OCI-LY7 (cell line): ENCODE data around the gene LRR1. TPM values are rescaled to one million over a fixed set of nuclear protein-coding genes. Genes with fewer than 3 reads are reported as not detected.
"Not testable (repeated sequence)": the region's sequence is repeated elsewhere in the genome, so short reads cannot be mapped to it uniquely, and the experiment has no call there.

ENCODE experiments used
- BruUV-seq: library from RNA; stranded (reverse); fragments of 400-500 nt; replicated peaks from 2 replicates; lab custom pipeline; 2021; lab: Mats Ljungman, UMichigan
- CTCF ChIA-PET: fragments of 300-600 bp; sonication (Branson Sonifier 250); formaldehyde crosslinking; loops from one replicate; lab custom pipeline; 2022; ENCODE audit warnings: antibody characterized with exemption; ENCODE audit not compliant: unreplicated experiment; lab: Charles Lee
- POLR2A ChIA-PET: fragments of 300-600 bp; sonication (Branson Sonifier 250); formaldehyde crosslinking; loops from one replicate; lab custom pipeline; 2022; ENCODE audit warnings: antibody characterized with exemption; lab: Charles Lee
- DNase-seq: peaks from one replicate; pipeline ENCODE4 v3.0.0-alpha.2; 2015; ENCODE audit warnings: low spot score
- H2AFZ ChIP-seq: fragments of 200-600 bp; sonication (generic), shearing (Covaris generic); 2 replicates; pipeline ENCODE4 v1.6.1; 2014; ENCODE audit warnings: mild to moderate bottlenecking, antibody characterized with exemption, low read length, moderate library complexity
- H3K27ac ChIP-seq: fragments of 200-600 bp; sonication (generic); 2 replicates; pipeline ENCODE4 v1.5.1; 2014; ENCODE audit warnings: mixed run types, low read depth, mild to moderate bottlenecking, moderate library complexity, low read length, inconsistent platforms; ENCODE audit not compliant: poor library complexity, severe bottlenecking
- H3K36me3 ChIP-seq: fragments of 200-600 bp; sonication (generic); 2 replicates; pipeline ENCODE4 v1.6.1; 2014; ENCODE audit warnings: mild to moderate bottlenecking, antibody characterized with exemption, low read length, moderate library complexity, mixed read lengths; ENCODE audit not compliant: insufficient read depth
- H3K4me1 ChIP-seq: fragments of 200-600 bp; sonication (generic); 2 replicates; pipeline ENCODE4 v1.5.1; 2014; ENCODE audit warnings: mild to moderate bottlenecking, low read length; ENCODE audit not compliant: insufficient read depth, poor library complexity, severe bottlenecking
- H3K4me2 ChIP-seq: fragments of 200-600 bp; sonication (generic); 2 replicates; pipeline ENCODE4 v1.6.1; 2014; ENCODE audit warnings: mild to moderate bottlenecking, low read length
- H3K4me3 ChIP-seq: fragments of 200-600 bp; sonication (generic); 2 replicates; pipeline ENCODE4 v1.5.1; 2014; ENCODE audit warnings: mild to moderate bottlenecking, low read depth, low read length; ENCODE audit not compliant: poor library complexity, severe bottlenecking
- H3K79me2 ChIP-seq: fragments of 200-600 bp; sonication (generic); 2 replicates; pipeline ENCODE4 v1.6.1; 2016; ENCODE audit warnings: low read depth, mild to moderate bottlenecking, low read length, moderate library complexity, mixed read lengths; ENCODE audit not compliant: insufficient read depth
- H3K9me2 ChIP-seq: fragments of 200-600 bp; sonication (generic); 2 replicates; pipeline ENCODE4 v1.6.1; 2016; ENCODE audit warnings: mild to moderate bottlenecking, low read length, mixed read lengths; ENCODE audit not compliant: insufficient read depth
- H3K9me3 ChIP-seq: fragments of 200-600 bp; sonication (generic); 2 replicates; pipeline ENCODE4 v1.6.1; 2014; ENCODE audit warnings: mild to moderate bottlenecking, mixed run types, low read length, mixed read lengths
- H4K20me1 ChIP-seq: fragments of 200-600 bp; sonication (generic); 2 replicates; pipeline ENCODE4 v1.6.1; 2014; ENCODE audit warnings: mild to moderate bottlenecking, antibody characterized with exemption, low read length, moderate library complexity, mixed read lengths; ENCODE audit not compliant: insufficient read depth
- EZH2phosphoT487 ChIP-seq: fragments of 200-600 bp; sonication (generic); IDR thresholded peaks from 2 replicates; pipeline ENCODE4 v1.6.1; 2018; ENCODE audit warnings: low read depth, borderline replicate concordance, mild to moderate bottlenecking, mixed run types, antibody characterized with exemption, low read length, moderate library complexity, mixed read lengths
- intact Hi-C: fragments of 100-400 bp; cut with micrococcal nuclease; formaldehyde crosslinking; loops from one replicate; pipeline ENCODE4 v1.10.0; 2022; ENCODE audit not compliant: unreplicated experiment
- total RNA-seq, 2 experiments: library from RNA; depleted of rRNA in 1 of 2; stranded (reverse); fragments of >200 nt in 1 of 2; shearing (Covaris generic) in 1 of 2; gene quantifications; 2 replicates each; pipeline ENCODE4 v1.2.3, GENCODE V29; 2014 to 2022
- TF ChIP-seq, protein P1 (sequence below): fragments of 200-600 bp; sonication (generic); conservative IDR thresholded peaks from 2 replicates; pipeline ENCODE4 v1.5.1; 2014; ENCODE audit warnings: mild to moderate bottlenecking, antibody characterized with exemption, low read length, moderate library complexity, mixed read lengths

LRR1 gene
- total RNA-seq, 2 experiments from 2014 or later, result 80.3 to 83.4 TPM

DNA sequence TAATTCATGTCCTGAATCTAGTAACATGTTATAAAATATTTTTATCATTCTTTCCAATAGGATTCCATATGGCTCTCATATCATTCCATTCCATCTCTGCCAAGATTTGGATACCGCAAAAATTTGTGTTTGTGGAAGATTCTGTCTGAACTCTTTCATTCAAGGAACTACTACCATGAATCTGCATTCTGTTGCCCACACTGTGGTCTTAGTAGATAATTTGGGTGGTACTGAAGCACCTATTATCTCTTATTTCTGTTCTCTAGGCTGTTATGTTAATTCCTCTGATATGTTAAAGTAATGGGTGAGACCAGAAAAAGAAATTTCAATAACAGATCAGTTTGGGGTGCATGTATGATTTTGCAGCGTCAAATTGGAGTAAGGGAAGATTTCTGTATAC, 15.5 kb downstream of the LRR1 start:
- H3K27ac ChIP-seq, result no peak overlapping the region
- ChIA-PET CTCF (no interaction called here), POLR2A (no interaction called here)
- H3K9me2 ChIP-seq, result no peaks in the 10 kb centered on the region
- peaks cover 25% of the 10 kb centered on the region for H3K4me1 ChIP-seq
- H2AFZ ChIP-seq, result no peak overlapping the region
- H4K20me1 ChIP-seq, result peaks cover 10% of the 10 kb centered on the region; the same call in 1 of the 2 replicates
- no TSS peak for BruUV-seq
- H3K4me3 ChIP-seq, result no peak overlapping the region
- H3K79me2 ChIP-seq, result peaks cover 75% of the 10 kb centered on the region
- H3K36me3 ChIP-seq, result peaks cover 95% of the 10 kb centered on the region
- H3K9me3 ChIP-seq, result no peaks in the 10 kb centered on the region
- no peak for DNase-seq
- intact Hi-C loops, result no loop called here
- no peak overlapping the region for H3K4me2 ChIP-seq
- TF ChIP-seq, protein P1, sequence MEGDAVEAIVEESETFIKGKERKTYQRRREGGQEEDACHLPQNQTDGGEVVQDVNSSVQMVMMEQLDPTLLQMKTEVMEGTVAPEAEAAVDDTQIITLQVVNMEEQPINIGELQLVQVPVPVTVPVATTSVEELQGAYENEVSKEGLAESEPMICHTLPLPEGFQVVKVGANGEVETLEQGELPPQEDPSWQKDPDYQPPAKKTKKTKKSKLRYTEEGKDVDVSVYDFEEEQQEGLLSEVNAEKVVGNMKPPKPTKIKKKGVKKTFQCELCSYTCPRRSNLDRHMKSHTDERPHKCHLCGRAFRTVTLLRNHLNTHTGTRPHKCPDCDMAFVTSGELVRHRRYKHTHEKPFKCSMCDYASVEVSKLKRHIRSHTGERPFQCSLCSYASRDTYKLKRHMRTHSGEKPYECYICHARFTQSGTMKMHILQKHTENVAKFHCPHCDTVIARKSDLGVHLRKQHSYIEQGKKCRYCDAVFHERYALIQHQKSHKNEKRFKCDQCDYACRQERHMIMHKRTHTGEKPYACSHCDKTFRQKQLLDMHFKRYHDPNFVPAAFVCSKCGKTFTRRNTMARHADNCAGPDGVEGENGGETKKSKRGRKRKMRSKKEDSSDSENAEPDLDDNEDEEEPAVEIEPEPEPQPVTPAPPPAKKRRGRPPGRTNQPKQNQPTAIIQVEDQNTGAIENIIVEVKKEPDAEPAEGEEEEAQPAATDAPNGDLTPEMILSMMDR, result no peak
- TF ChIP-seq EZH2phosphoT487, result no peak

DNA sequence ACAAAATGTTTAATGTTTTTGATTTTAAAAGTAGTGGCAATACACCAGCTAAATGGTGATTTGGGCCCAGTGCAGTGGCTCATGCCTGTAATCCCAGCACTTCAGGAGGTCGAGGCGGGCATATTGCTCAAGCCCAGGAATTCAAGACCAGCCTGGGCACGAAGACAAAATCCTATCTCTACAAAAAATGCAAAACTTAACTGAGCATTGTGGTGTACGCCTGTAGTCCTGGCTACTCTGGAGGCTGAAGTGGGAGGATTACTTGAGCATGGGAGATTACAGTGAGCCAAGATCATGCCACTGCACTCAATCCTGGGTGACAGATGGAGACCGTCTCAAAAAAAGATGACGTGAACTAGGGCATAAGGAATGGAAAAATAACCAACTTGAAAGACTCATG, 17.0 kb downstream of the LRR1 start:
- Histone ChIP-seq H3K27ac (no peak overlapping the region), H3K9me2 (no peaks in the 10 kb centered on the region), H2AFZ (no peak overlapping the region), H3K4me3 (no peak overlapping the region), H3K4me1 (peaks cover 25% of the 10 kb centered on the region), H3K4me2 (no peak overlapping the region), H3K36me3 (peaks cover 86% of the 10 kb centered on the region), H4K20me1 (peaks cover 15% of the 10 kb centered on the region; the same call in 1 of the 2 replicates), H3K79me2 (peaks cover 73% of the 10 kb centered on the region), H3K9me3 (no peaks in the 10 kb centered on the region)
- no peak for DNase-seq
- intact Hi-C loops, result no loop called here
- TF ChIP-seq, protein P1, result no peak
- TF ChIP-seq EZH2phosphoT487, result no peak
- no TSS peak for BruUV-seq
- ChIA-PET CTCF (no interaction called here), POLR2A (interaction anchor here (0.6 kb wide), 2 partner anchors 10 to 637 kb away, joined by 3 to 5 read pairs; no protein-coding TSS in a partner anchor)

DNA sequence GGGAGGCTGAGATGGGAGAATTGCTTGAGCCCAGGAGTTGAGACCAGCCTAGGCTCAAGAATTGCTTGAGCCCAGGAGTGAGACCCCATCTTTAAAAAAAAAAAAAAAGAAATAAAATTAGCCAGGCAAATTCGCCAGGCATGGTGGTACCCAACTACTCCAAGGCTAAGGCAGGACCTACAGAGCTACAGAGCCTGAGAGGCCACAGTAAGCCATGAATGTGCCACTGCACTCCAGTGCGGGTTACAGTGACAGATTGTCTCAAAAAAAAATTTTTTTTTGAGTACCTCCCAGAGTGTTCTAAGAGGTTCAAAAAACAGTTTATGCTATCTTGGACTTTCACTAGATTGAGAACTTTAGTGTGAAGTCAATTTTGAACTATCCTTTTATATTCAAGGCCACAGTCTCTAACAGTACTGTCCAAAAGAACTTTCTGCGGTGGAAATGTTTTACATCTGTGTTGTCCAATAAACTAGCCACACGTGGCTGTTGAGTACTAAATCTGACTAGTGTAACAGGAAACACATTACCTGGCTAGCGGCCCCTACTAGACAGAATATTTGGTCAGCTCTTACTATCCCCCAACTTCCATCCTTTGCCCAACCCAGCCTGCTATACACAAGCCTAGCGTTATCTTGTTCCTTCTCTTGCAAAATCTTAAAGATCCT, 19.2 kb downstream of the LRR1 start:
- H3K9me2 ChIP-seq, result no peaks in the 10 kb centered on the region
- TF ChIP-seq, protein P1, result no peak
- TF ChIP-seq EZH2phosphoT487, result no peak
- BruUV-seq, result no TSS peak
- ChIA-PET CTCF (no interaction called here), POLR2A (interaction anchor here (1.3 to 1.9 kb wide), 2 partner anchors 12 to 23 kb away, joined by 6 to 7 read pairs; no protein-coding TSS in a partner anchor)
- peak overlapping the region; percentile 88 for H3K4me3 ChIP-seq
- intact Hi-C loops, result no loop called here
- peaks cover 28% of the 10 kb centered on the region for H3K4me1 ChIP-seq
- no peak overlapping the region for H3K27ac ChIP-seq
- H3K4me2 ChIP-seq, result peak overlapping the region; percentile 82
- DNase-seq, result no peak
- peaks cover 31% of the 10 kb centered on the region for H4K20me1 ChIP-seq
- H3K36me3 ChIP-seq, result peaks cover 79% of the 10 kb centered on the region
- no peak overlapping the region for H2AFZ ChIP-seq
- H3K9me3 ChIP-seq, result no peaks in the 10 kb centered on the region
- peaks cover 74% of the 10 kb centered on the region for H3K79me2 ChIP-seq

DNA sequence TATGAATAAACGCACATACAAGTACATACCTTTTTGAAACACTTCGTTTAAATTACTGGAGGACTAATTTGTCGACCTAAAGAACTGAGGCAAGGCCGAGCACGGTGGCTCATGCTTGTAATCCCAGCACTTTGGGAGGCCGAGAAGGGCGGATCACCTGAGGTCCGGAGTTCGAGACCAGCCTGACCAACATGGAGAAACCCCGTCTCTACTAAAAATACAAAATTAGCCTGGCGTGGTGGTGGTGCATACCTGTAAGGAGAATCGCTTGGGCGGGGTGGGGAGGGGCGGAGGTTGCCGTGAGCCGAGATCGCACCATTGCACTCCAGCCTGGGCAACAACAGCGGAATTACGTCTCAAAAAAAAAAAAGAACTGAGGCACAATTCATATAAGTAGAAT, 20.5 kb downstream of the LRR1 start:
- H3K4me3 ChIP-seq, result peak overlapping the region; percentile 88
- H3K9me3 ChIP-seq, H3K9me2 ChIP-seq, DNase-seq, H2AFZ ChIP-seq, CTCF ChIA-PET, BruUV-seq, intact Hi-C loops: not testable (repeated sequence)
- peaks cover 79% of the 10 kb centered on the region for H3K79me2 ChIP-seq
- H3K36me3 ChIP-seq, result peaks cover 82% of the 10 kb centered on the region
- peaks cover 39% of the 10 kb centered on the region for H4K20me1 ChIP-seq
- peaks cover 41% of the 10 kb centered on the region for H3K4me1 ChIP-seq
- POLR2A ChIA-PET, result interaction anchor here (1.6 to 6.5 kb wide), 4 partner anchors 14 to 34 kb away, joined by 12 to 62 read pairs (median 28); partner anchors contain the start of genes DNAAF2, LRR1 and RPS29
- H3K4me2 ChIP-seq, result peak overlapping the region; percentile 82
- peak overlapping the region; percentile 85 for H3K27ac ChIP-seq
